ENCODE results near the gene FBXW7. TPM values are rescaled to one million over a fixed set of nuclear protein-coding genes. Genes with fewer than 3 reads are reported as not detected.
A peak's percentile ranks its signal among the peaks of the same experiment; 100 is the strongest.

FBXW7 gene
- total and polyA plus RNA-seq, 2 of the 13 experiments (the other 11 are each of a cell fraction or from before 2014, with no cell fraction given), result 5.0 to 40.9 TPM

- TF ChIP-seq SP5 (CRISPR knock-in tag; IDR thresholded peaks at IDR 0.05; ENCODE audit: borderline replicate concordance, low read depth) (no peak), ZNF451 (CRISPR knock-in tag; IDR thresholded peaks at IDR 0.05) (no peak), ZNF557 (CRISPR knock-in tag; IDR thresholded peaks at IDR 0.05) (no peak), ZBTB43 (CRISPR knock-in tag; conservative IDR thresholded peaks at IDR 0.05) (no peak), SPEN (CRISPR knock-in tag; IDR thresholded peaks at IDR 0.05; ENCODE audit: low read depth) (no peak), MAFK (conservative IDR thresholded peaks at IDR 0.05 in 1 of 2, IDR thresholded peaks at IDR 0.05 in 1 of 2; ENCODE audit: low read length in 2 of 2) (peak; percentile 74 to 85; a peak in 3 of 4 replicates)
Observed at GRCh38 chr4:152346979-152347378, 188.9 kb downstream of the FBXW7 start (continued).

- 97% methylated on average over 2 of the region's 2 CpGs for WGBS (ENCODE audit: low lambda C conversion rate)
- no peak for DNase-seq (ENCODE audit: low spot score)
- no peaks in the 10 kb centered on the region for H3K4me1 ChIP-seq (ENCODE audit: insufficient read depth, low read length)
- no peaks in the 10 kb centered on the region for H3K27me3 ChIP-seq (ENCODE audit: control insufficient read depth in 1 of 2, insufficient read depth in 2 of 2, low read length in 2 of 2)
- H3K4me3 ChIP-seq (replicated peaks in 1 of 3; ENCODE audit: insufficient read depth in 1 of 3, low read depth in 2 of 3, low read length in 3 of 3), result no peak overlapping the region
- FAIRE-seq, result no peak
- H3K79me2 ChIP-seq (ENCODE audit: insufficient read depth, low read length), result no peaks in the 10 kb centered on the region
- no peak overlapping the region for H2AFZ ChIP-seq (ENCODE audit: low read length)
- no peak overlapping the region for H3K4me2 ChIP-seq (ENCODE audit: low read depth, low read length)
- H3K9me3 ChIP-seq (ENCODE audit: low read length), result no peaks in the 10 kb centered on the region
- no TSS peak for BruUV-seq (replicated peaks)
- in situ Hi-C loops (cut with HindIII; ENCODE audit: extremely low pct_ligation_motif_present, low pct_unique_long_range_greater_than_20kb), result no loop called here
- no peak overlapping the region for H3K27ac ChIP-seq (ENCODE audit: extremely low read length, insufficient read depth, low read length)
- peaks cover 0 to 7% of the 10 kb centered on the region in 2 experiments; a peak in 1 of 5 replicates for H3K36me3 ChIP-seq (replicated peaks in 1 of 2; ENCODE audit: control insufficient read depth in 1 of 2, insufficient read depth in 2 of 2, low read length in 2 of 2)
- intact Hi-C loops (cut with micrococcal nuclease; ENCODE audit: unreplicated experiment), result no loop called here
- H3K9ac ChIP-seq (ENCODE audit: insufficient read depth, low read depth, low read length), result no peak overlapping the region
- CTCF ChIA-PET (ENCODE audit: low intra/inter-chr PET ratio, low total read pairs), result no interaction called here
- POLR2A ChIA-PET, result no interaction called here
- H4K20me1 ChIP-seq (ENCODE audit: insufficient read depth, low read length), result no peaks in the 10 kb centered on the region
- ATAC-seq, result no peak
- TF ChIP-seq SMYD3 (CRISPR knock-in tag; IDR thresholded peaks at IDR 0.05) (no peak), PITX1 (CRISPR knock-in tag; IDR thresholded peaks at IDR 0.05) (no peak), CCAR2 (optimal IDR thresholded peaks at IDR 0.05; ENCODE audit: low read depth, low read length) (no peak), HOXA3 (CRISPR knock-in tag; IDR thresholded peaks at IDR 0.05) (no peak), MTA1 (CRISPR knock-in tag; IDR thresholded peaks at IDR 0.05; ENCODE audit: borderline replicate concordance) (no peak), THAP11 (CRISPR knock-in tag; IDR thresholded peaks at IDR 0.05) (no peak), ZNF101 (CRISPR knock-in tag; IDR thresholded peaks at IDR 0.05; ENCODE audit: borderline replicate concordance, low read depth) (no peak), ZBTB1 (CRISPR knock-in tag; IDR thresholded peaks at IDR 0.05; ENCODE audit: borderline replicate concordance) (no peak), ZNF382 (CRISPR knock-in tag; IDR thresholded peaks at IDR 0.05; ENCODE audit: borderline replicate concordance) (no peak), ZNF672 (CRISPR knock-in tag; IDR thresholded peaks at IDR 0.05) (no peak), ZNF614 (CRISPR knock-in tag; IDR thresholded peaks at IDR 0.05; ENCODE audit: borderline replicate concordance) (no peak), NRL (CRISPR knock-in tag; IDR thresholded peaks at IDR 0.05; ENCODE audit: borderline replicate concordance) (no peak), SYNCRIP (IDR thresholded peaks at IDR 0.05; ENCODE audit: insufficient read depth, low read depth, low read length) (no peak), NFIC (IDR thresholded peaks at IDR 0.05; ENCODE audit: low read length) (no peak), TAF1 (CRISPR knock-in tag; IDR thresholded peaks at IDR 0.05) (no peak), ZSCAN12 (CRISPR knock-in tag; IDR thresholded peaks at IDR 0.05) (no peak), MLXIP (CRISPR knock-in tag; IDR thresholded peaks at IDR 0.05; ENCODE audit: borderline replicate concordance) (no peak)
Observed at GRCh38 chr4:152346526-152346925, 189.4 kb downstream of the FBXW7 start.

Data from HepG2 (cell line).